Uterus (tissue), 4 donors: ENCODE measurements around the gene ATP4A. TPM values are rescaled to one million over a fixed set of nuclear protein-coding genes. Genes with fewer than 3 reads are reported as not detected.

Source experiments
- DNase-seq, 2 donors: peaks; one replicate each; pipeline ENCODE4 v3.0.0-alpha.2; 2019 to 2020
- H3K27ac ChIP-seq, 2 donors: fragments of 200-600 bp; sonication (generic); 1 replicate in 1 of 2; 2 replicates in 1 of 2; pipeline ENCODE4 v1.5.1; 2016 to 2018
- H3K27me3 ChIP-seq, 2 donors: fragments of 200-600 bp; sonication (generic); one replicate each; pipeline ENCODE4 v1.5.1; 2018 to 2019; ENCODE audit warnings: control low read depth in 1 of 2
- H3K36me3 ChIP-seq, 2 donors: fragments of 200-600 bp; sonication (generic); one replicate each; pipeline ENCODE4 v1.5.1; 2019; ENCODE audit warnings: control low read depth in 1 of 2
- H3K4me1 ChIP-seq, 2 donors: fragments of 200-600 bp; sonication (generic); one replicate each; pipeline ENCODE4 v1.5.1; 2018 to 2019; ENCODE audit warnings: control low read depth in 1 of 2
- H3K4me3 ChIP-seq, 2 donors: fragments of 200-600 bp; sonication (generic); 1 replicate in 1 of 2; 2 replicates in 1 of 2; pipeline ENCODE4 v1.5.1; 2018 to 2019; ENCODE audit warnings: mild to moderate bottlenecking in 1 of 2
- H3K9me3 ChIP-seq, 2 donors: fragments of 200-600 bp; sonication (generic); one replicate each; pipeline ENCODE4 v1.5.1; 2019; ENCODE audit warnings: control low read depth in 1 of 2
- POLR2A ChIP-seq, 2 donors: fragments of 450-650 bp; IDR thresholded peaks; one replicate each; pipeline ENCODE4 v1.6.1; 2016; ENCODE audit warnings: antibody characterized with exemption in 2 of 2, mild to moderate bottlenecking in 1 of 2, moderate library complexity in 1 of 2
- intact Hi-C: fragments of 100-400 bp; cut with DNase I; formaldehyde crosslinking; loops from one replicate; pipeline ENCODE4 v1.15.1; 2023; ENCODE audit warnings: low total_unique reads
- total RNA-seq, 4 donors: library from RNA; depleted of rRNA in 3 of 4; stranded (reverse); fragments of >200 nt in 3 of 4; gene quantifications; one replicate each; pipeline versions ENCODE4 v1.1.0 to v1.2.4, GENCODE V29; 2014 to 2023
- TF ChIP-seq, protein P1 (sequence below), 4 experiments: fragments of 200-600 bp in 2 of 4; fragments of 450-650 bp in 2 of 4; sonication (generic) in 2 of 4; IDR thresholded peaks; one replicate each; pipeline ENCODE4 v1.5.1; 2016 to 2019; ENCODE audit warnings: antibody characterized with exemption in 4 of 4, mild to moderate bottlenecking in 2 of 4, moderate library complexity in 1 of 4
- donor health status: DM: yes; HTN: yes; CAD: no.

Gene ATP4A
- total RNA-seq, 4 donors from 2014 or later = 0.14 TPM; not detected in 3

GRCh38 chr19:35518313-35518712 is 45.1 kb downstream of the ATP4A start:
- H3K9me3 ChIP-seq = no peaks in the 10 kb centered on the region
- no peaks in the 10 kb centered on the region for H3K36me3 ChIP-seq
- H3K4me1 ChIP-seq = no peaks in the 10 kb centered on the region
- TF ChIP-seq, protein P1, sequence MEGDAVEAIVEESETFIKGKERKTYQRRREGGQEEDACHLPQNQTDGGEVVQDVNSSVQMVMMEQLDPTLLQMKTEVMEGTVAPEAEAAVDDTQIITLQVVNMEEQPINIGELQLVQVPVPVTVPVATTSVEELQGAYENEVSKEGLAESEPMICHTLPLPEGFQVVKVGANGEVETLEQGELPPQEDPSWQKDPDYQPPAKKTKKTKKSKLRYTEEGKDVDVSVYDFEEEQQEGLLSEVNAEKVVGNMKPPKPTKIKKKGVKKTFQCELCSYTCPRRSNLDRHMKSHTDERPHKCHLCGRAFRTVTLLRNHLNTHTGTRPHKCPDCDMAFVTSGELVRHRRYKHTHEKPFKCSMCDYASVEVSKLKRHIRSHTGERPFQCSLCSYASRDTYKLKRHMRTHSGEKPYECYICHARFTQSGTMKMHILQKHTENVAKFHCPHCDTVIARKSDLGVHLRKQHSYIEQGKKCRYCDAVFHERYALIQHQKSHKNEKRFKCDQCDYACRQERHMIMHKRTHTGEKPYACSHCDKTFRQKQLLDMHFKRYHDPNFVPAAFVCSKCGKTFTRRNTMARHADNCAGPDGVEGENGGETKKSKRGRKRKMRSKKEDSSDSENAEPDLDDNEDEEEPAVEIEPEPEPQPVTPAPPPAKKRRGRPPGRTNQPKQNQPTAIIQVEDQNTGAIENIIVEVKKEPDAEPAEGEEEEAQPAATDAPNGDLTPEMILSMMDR (IDR thresholded peaks at IDR 0.05) = no peak
- no peak for TF ChIP-seq POLR2A (IDR thresholded peaks at IDR 0.05)
- intact Hi-C loops = no loop called here
- H3K27ac ChIP-seq = no peak overlapping the region
- no peak for DNase-seq
- H3K27me3 ChIP-seq = no peaks in the 10 kb centered on the region
- H3K4me3 ChIP-seq = no peak overlapping the region

- Histone ChIP-seq H3K4me1 (no peaks in the 10 kb centered on the region), H3K27ac (no peak overlapping the region), H3K27me3 (no peaks in the 10 kb centered on the region), H3K36me3 (no peaks in the 10 kb centered on the region), H3K4me3 (no peak overlapping the region), H3K9me3 (no peaks in the 10 kb centered on the region)
- DNase-seq = no peak
- intact Hi-C loops = no loop called here
- TF ChIP-seq, protein P1 (IDR thresholded peaks at IDR 0.05) = no peak
Measured at GRCh38 chr19:35517342-35517741, 46.1 kb downstream of the ATP4A start.

DNA sequence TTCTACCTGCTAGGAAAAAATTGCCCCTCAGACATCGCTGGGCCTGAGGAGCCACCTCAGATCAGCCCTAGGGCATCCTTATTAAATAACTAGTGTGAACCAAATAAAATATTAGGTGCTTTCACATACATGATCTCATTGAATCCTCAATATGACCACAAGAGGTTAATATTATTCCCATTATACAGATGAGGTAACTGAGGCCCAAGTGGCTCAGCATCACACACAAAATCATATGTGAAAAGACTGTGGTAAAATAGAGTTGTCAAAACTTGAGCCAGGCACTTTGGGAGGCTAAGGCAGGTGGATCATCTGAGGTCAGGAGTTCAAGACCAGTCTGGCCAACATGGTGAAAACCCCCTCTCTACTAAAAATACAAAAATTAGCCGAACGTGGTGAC is 47.1 kb downstream of the ATP4A start:
- H3K4me1 ChIP-seq = no peaks in the 10 kb centered on the region
- H3K4me3 ChIP-seq = no peak overlapping the region
- H3K9me3 ChIP-seq = no peaks in the 10 kb centered on the region
- no peak for DNase-seq
- H3K27me3 ChIP-seq = no peaks in the 10 kb centered on the region
- intact Hi-C loops = no loop called here
- H3K36me3 ChIP-seq = no peaks in the 10 kb centered on the region
- TF ChIP-seq, protein P1 (IDR thresholded peaks at IDR 0.05) = no peak
- TF ChIP-seq POLR2A (IDR thresholded peaks at IDR 0.05) = no peak
- H3K27ac ChIP-seq = no peak overlapping the region

DNA sequence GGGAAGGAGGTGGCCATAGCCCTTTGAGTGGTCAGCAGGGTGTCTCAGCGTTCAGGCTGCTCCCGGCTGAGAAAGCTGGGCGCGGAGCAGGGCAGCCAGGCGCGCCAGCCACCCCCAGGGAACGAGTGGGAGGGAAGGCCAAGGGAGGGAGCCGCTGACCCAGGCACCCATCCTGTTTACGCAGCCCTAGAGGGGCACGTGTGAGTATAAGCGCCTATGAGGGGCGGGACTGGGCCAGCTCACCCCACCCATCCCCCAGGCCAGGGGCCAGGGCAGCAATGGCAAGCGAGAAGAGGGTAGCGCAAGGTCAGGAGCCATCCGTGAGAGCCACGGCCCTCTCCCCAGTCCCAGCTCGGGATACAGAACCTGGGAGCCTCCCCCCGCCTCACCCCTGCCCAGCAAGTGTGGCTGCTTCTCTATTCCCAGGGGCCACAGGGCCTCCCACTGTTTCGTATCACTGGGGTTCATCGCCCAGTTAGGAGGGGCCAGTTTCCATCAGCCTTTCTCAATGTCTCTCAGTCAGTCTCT is 49.1 kb downstream of the ATP4A start:
- Histone ChIP-seq H3K27me3 (no peaks in the 10 kb centered on the region), H3K9me3 (no peaks in the 10 kb centered on the region), H3K36me3 (no peaks in the 10 kb centered on the region), H3K4me3 (no peak overlapping the region), H3K27ac (no peak overlapping the region), H3K4me1 (no peaks in the 10 kb centered on the region)
- intact Hi-C loops = no loop called here
- TF ChIP-seq, protein P1 (IDR thresholded peaks at IDR 0.05) = no peak
- no peak for TF ChIP-seq POLR2A (IDR thresholded peaks at IDR 0.05)
- no peak for DNase-seq

DNA sequence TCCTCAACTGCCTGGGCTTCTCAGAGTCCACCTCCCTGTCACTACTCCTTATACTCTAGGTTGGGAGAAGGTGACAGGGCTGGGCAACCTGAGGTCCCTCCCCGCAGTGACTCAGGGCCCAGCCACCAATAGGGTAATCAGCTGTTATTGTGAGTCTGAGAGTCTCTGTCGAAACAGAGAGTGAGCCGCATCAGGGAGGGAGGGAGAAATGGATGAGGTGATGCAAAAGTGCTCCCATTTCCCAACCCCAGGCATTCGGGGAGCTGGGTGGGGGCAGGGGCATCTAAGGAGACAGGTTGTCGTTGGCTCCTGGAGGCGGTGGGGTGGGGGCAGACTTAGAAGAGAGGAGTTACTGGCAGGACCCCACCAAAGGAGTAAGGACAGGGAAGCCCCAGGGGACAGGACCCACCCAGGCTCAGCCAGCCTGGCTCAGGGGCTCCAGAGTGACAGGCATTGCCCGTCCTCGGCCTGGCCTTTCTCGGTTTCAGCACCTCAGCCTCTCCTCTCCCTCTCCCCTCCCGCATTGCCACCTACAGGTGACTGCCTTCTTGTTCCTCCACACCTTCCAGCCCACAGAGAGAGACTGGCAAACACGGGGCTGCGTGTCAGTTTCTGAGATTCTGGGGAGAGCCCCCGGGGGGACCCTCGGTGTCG is 49.7 kb downstream of the ATP4A start, which contains the start of gene DMKN:
DMKN (minus strand) TSS at position 22 of the 654 bp plus-strand sequence. CDS start 174 bp downstream, outside the sequence.
- no peak within 1 kb of the TSS for H3K4me3 ChIP-seq
- DNase-seq = no peak
- H3K9me3 ChIP-seq = no peaks in the 10 kb centered on the region
- no peak within 1 kb of the TSS for H3K27ac ChIP-seq
- intact Hi-C loops = no loop called here
- no peaks in the 10 kb centered on the region for H3K27me3 ChIP-seq
- TF ChIP-seq, protein P1 (IDR thresholded peaks at IDR 0.05) = no peak
- TF ChIP-seq POLR2A (IDR thresholded peaks at IDR 0.05) = no peak
- no peaks in the 10 kb centered on the region for H3K4me1 ChIP-seq
- no peaks in the 10 kb centered on the region for H3K36me3 ChIP-seq
